Hepatocyte (in vitro differentiated cells): ENCODE results near the gene OR10H2.

Source experiments
- EZH2phosphoT487 ChIP-seq: fragments of 200-600 bp; sonication (generic); IDR thresholded peaks from one replicate; pipeline ENCODE4 v1.6.1; 2018; ENCODE audit warnings: antibody characterized with exemption, mild to moderate bottlenecking, low read depth, moderate library complexity; ENCODE audit not compliant: unreplicated experiment, severe bottlenecking
- TF ChIP-seq, protein P1 (sequence below): fragments of 200-600 bp; sonication (generic); IDR thresholded peaks from 2 replicates; pipeline ENCODE4 v1.5.1; 2016; ENCODE audit warnings: antibody characterized with exemption, mild to moderate bottlenecking; ENCODE audit not compliant: poor library complexity

DNA sequence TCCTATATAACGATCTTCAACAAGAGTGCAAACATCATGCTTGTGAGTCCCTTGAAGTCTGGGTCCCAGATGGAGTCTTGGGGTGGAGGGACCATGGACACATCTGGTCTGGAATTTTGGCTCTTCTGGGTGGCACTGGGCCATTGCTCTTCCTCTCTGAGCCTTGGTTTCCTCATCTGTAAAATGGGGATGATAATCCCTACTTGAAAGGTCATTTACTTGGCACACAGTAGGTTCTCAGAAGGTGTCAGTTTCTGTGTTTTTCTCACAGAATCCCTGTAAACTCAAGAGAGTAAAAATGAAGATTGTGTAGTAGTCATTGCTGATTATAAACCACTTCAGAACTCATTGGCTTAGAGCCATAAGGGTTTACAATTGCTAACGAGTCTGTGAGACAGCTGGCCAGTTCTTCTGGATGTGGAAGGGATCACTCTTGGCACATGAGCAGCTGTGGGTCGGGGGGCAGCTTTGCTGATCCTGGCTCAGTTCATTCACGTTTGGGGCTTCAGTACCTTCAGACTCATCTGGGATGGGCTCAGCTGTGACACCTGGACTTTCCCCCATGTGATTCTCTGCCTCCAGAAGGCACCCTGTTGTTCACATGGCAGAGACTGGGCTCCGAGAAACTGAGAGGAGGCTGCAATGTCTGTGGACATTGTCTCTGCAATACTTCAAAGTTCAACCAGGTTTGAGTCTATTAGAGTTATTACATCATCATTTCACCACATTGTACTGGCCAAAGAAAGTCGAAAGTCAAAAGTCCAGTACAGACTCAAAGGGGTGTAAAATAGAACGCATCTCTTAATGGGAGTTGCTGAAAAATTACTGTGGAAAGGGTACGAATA is 47.1 kb upstream of the OR10H2 start:
- no peak for TF ChIP-seq EZH2phosphoT487
- TF ChIP-seq, protein P1, sequence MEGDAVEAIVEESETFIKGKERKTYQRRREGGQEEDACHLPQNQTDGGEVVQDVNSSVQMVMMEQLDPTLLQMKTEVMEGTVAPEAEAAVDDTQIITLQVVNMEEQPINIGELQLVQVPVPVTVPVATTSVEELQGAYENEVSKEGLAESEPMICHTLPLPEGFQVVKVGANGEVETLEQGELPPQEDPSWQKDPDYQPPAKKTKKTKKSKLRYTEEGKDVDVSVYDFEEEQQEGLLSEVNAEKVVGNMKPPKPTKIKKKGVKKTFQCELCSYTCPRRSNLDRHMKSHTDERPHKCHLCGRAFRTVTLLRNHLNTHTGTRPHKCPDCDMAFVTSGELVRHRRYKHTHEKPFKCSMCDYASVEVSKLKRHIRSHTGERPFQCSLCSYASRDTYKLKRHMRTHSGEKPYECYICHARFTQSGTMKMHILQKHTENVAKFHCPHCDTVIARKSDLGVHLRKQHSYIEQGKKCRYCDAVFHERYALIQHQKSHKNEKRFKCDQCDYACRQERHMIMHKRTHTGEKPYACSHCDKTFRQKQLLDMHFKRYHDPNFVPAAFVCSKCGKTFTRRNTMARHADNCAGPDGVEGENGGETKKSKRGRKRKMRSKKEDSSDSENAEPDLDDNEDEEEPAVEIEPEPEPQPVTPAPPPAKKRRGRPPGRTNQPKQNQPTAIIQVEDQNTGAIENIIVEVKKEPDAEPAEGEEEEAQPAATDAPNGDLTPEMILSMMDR, result no peak
